ENCODE measurements around the gene HBM. TPM values are rescaled to one million over a fixed set of nuclear protein-coding genes. Genes with fewer than 3 reads are reported as not detected.
"Not testable (repeated sequence)": the region's sequence is repeated elsewhere in the genome, so short reads cannot be mapped to it uniquely, and the experiment has no call there.

Gene HBM
- total RNA-seq, 1 donor from 2014 or later = not detected

GRCh38 chr16:204046-204445, 38.3 kb downstream of the HBM start:
- intact Hi-C loops (cut with DNase I); ATAC-seq (ENCODE audit: poor library complexity); DNase-seq: not testable (repeated sequence)

- ATAC-seq (ENCODE audit: poor library complexity); DNase-seq; intact Hi-C loops (cut with DNase I): not testable (repeated sequence)
These were observed 43.6 kb downstream of the HBM start for GRCh38 chr16:209359-209758.

- DNase-seq; intact Hi-C loops (cut with DNase I): not testable (repeated sequence)
- peak; percentile 13 for ATAC-seq (ENCODE audit: poor library complexity)
These were observed 45.9 kb downstream of the HBM start for GRCh38 chr16:211631-212180.

- no peak for DNase-seq
- peak; percentile 30 for ATAC-seq (ENCODE audit: poor library complexity)
- intact Hi-C loops (cut with DNase I) = no loop called here
These were observed 47.2 kb downstream of the HBM start for GRCh38 chr16:212999-213398.

Other genes with a start within 250 kb of the HBM start
- 11.1 TPM for gene POLR3K, start 112.4 kb upstream of the HBM start, total RNA-seq
- 79.9 TPM for gene SNRNP25, start 112.2 kb upstream of the HBM start, total RNA-seq
- gene RHBDF1, start 93.3 kb upstream of the HBM start, total RNA-seq = 16.6 TPM
- gene MPG, start 87.8 kb upstream of the HBM start, total RNA-seq = 31.6 TPM
- gene NPRL3, start 27.3 kb upstream of the HBM start, total RNA-seq = 19.2 TPM
- gene HBZ, start 13.3 kb upstream of the HBM start, total RNA-seq = not detected
- 64.7 TPM for gene HBA2, start 6.9 kb downstream of the HBM start, total RNA-seq
- 110 TPM for gene HBA1, start 10.7 kb downstream of the HBM start, total RNA-seq
- not detected for gene HBQ1, start 14.5 kb downstream of the HBM start, total RNA-seq
- gene LUC7L, start 63.5 kb downstream of the HBM start, total RNA-seq = 25.0 TPM
- 135 TPM for gene FAM234A, start 68.8 kb downstream of the HBM start, total RNA-seq
- 12.5 TPM for gene RGS11, start 110.0 kb downstream of the HBM start, total RNA-seq
- 9.3 TPM for gene ARHGDIG, start 114.6 kb downstream of the HBM start, total RNA-seq
- 1.8 TPM for gene PDIA2, start 117.2 kb downstream of the HBM start, total RNA-seq
- 14.0 TPM for gene AXIN1, start 186.7 kb downstream of the HBM start, total RNA-seq
- gene MRPL28, start 204.6 kb downstream of the HBM start, total RNA-seq = 79.6 TPM
- 28.1 TPM for gene PGAP6, start 216.0 kb downstream of the HBM start, total RNA-seq
- gene NME4, start 231.2 kb downstream of the HBM start, total RNA-seq = 81.6 TPM
- gene DECR2, start 235.9 kb downstream of the HBM start, total RNA-seq = 9.1 TPM

Data from Right ventricle myocardium superior (tissue), 1 donor.